Frontal cortex (tissue), 4 donors: ENCODE measurements around the gene SUSD3. TPM values are rescaled to one million over a fixed set of nuclear protein-coding genes. Genes with fewer than 3 reads are reported as not detected.
"Not testable (repeated sequence)": the region's sequence is repeated elsewhere in the genome, so short reads cannot be mapped to it uniquely, and the experiment has no call there.

Experiments
- DNase-seq, 2 donors: peaks; one replicate each; pipeline ENCODE4 v3.0.0; 2012; ENCODE audit warnings: low spot score in 2 of 2
- FAIRE-seq: peaks from 2 replicates; lab custom pipeline; 2012; peaks lifted over from hg19 to GRCh38; lab: Jason Lieb, UNC
- total RNA-seq: library from RNA; depleted of rRNA; stranded (reverse); fragments of >200 nt; gene quantifications from one replicate; pipeline ENCODE4 v1.2.3, GENCODE V29; 2014
- donor health status: control.
- donor health status: control.
- donor health status: control.

The SUSD3 gene
- total RNA-seq, 1 donor from 2014 or later = 0.41 TPM

DNA sequence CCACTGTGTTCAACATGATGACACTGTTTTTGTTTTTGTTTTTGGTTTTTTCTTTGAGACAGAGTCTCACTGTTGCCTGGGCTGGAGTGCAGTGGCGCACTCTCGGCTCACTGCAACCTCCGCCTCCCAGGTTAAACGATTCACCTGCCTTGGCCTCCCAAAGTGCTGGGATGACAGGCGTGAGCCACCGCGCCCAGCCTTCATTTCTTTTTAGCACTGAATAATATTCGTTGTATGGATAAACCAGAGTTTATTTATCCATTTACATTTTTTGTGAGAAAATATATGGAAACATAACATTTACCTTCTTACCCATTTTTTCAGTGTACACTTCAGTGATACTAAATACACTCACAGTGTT, 41.8 kb downstream of the SUSD3 start:
- FAIRE-seq = no peak
- no peak for DNase-seq

DNA sequence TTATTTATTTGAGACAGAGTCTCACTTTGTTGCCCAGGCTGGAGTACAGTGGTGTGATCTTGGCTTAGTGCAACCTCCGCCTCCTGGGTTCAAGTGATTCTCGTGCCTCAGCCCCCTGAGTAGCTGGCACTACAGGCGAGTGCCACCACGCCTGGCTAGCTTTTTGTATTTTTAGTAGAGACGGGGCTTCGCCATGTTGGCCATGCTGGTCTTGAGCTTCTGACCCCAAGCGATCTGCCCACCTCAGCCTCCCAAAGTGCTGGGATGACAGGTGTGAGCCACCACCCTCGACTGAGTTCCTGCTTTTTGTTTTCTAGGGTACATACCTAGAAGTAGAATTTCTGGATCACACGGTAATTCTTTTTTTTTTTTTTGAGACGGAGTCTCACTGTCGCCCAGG, 42.6 kb downstream of the SUSD3 start:
- FAIRE-seq, DNase-seq: not testable (repeated sequence)

DNA sequence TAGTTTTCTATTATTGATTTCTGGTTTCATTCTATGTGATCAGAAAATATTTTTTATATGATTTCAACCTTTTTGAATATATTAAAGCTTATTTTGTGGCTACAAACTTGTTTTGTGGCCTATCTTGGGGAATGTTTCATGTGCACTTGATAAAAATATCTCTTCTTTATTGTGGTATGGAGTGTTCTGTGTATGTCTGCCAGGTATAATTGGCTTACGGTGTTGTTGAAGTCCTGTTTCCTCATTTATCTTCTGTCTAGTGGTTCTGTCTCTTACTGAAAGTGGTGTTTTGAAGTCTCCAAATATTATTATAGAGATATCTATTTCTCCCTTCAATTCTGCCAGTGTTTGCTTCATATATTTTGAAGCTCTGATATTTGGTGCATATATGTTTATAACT, 47.1 kb downstream of the SUSD3 start:
- DNase-seq (no peak), FAIRE-seq (no peak)

DNA sequence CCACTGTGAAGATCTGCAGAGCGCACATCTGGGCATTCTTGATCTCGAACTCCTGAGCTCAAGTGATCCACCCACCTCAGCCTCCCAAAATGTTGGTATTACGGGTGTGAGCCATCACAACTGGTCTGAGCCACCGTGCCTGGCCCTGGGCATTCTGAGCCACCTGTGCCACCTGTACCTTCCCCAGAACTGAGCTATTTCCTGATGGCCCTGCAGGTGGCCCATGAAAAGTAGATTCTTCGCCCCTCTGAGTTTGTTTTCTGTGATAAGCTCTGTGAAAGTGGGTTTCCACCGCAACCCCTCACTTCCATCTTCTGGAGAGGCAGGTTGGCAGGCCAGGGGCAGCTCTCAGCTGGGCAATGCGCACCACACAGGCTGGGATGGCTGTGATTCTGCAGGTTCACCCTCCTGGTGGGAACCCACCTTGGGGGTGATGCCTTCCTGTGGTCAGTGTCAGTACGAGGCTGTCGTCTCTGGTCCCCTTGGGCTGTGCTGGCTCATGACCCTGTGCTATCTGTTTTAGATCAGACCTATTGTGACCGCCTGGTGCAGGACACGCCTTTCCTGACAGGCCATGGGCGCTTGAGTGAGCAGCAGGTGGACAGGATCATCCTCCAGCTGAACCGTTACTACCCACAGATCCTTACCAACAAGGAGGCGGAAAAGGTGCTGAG, 48.8 kb downstream of the SUSD3 start:
- FAIRE-seq = no peak

DNA sequence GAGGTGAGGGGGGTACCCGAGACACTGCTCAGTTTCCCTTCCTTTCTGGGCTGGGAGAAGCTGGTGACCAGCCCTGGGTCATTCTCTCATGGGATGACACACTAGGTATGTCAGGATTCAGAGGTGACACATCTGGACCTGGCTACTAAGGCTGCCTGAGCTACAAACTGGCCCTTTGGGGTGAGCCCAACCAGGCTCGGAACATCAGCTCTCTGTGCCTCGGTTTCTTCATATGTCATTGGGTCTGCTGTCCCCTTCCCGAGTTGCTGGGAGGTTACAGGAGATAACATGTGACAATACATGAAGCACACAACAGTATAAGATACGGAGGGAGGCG, 49.3 kb downstream of the SUSD3 start:
- DNase-seq (no peak), FAIRE-seq (no peak)

More for the DNA sequence above, 48.8 kb downstream of the SUSD3 start:
- no peak for DNase-seq

DNA sequence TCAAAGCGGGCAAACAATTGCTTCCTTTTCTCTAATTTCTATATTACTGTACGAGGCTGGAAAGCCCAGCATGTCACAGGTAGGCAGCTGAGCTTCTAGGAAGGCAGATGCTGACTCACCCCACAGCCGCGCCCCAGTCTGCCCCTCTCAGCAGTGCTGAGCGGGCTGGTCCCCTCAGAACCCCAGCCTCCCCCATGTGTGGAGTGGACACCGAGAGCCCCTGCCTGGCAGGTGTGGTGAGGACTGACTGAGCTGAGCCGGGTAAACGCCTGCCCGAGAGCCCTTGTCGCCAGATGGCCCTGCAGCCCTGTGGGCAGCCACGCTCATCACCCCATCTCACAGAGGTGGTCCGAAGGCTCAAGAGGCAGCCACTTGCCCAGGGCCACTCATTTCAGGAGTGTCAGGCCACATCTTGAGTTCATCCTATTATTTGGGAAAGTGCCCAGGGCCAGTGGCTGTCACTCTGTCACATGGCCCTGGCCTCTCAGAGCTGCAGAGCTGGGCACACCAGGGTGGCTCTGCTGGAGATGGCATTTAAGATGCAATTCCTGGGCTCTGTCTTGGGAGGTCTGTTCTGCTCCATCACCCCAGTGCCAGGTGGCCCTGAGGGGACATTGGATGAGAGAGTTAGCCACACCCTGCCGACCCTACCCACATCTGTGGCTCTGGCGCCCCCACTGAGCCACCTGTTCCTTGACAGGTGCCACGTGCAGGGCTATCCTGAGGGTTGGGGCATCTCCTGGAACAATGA, 50.0 kb downstream of the SUSD3 start:
- DNase-seq = no peak

DNA sequence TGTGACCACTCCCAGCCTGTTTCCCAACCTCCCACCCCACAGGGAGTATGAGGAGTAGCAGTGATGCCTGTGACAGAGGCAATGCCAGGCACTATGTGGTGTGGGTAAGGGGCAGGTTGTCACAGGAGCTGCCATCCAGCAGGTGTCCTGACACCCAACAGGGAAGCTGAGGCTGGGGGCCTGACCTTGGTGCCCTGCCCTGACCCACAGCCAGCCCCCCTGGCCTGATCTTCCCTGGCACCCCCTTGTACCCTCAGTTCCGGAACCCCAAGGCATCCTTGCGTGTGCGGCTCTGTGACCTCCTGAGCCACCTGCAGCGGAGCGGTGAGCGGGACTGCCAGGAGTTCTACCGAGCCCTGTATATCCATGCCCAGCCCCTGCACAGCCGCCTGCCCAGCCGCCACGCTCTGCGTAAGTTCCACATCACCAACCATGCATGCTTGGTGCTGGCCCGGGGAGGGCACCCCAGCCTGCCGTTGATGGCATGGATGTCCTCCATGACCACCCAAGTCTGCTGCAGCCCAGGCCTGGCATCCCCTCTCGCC, 51.9 kb downstream of the SUSD3 start:
- FAIRE-seq = no peak
- DNase-seq = no peak

More for the DNA sequence above, 50.0 kb downstream of the SUSD3 start:
- no peak for FAIRE-seq

DNA sequence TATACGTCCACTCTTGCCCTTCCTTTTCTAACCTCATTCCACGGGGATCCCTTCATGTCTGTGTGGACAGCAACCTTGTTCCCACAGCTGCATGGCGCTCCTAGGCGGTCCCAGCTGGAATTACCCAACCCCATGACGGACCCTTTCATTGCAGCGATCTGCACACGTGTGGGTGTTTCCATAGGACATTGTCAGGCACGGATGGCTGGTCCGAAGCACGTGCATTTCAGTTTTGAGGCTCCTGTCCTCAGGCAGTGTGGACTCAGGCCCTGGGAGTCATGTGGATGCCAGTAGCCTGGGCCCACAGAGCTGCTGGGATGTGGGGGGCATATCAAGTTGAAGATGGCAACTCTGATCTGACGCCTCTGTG, 52.5 kb downstream of the SUSD3 start:
- FAIRE-seq (no peak), DNase-seq (no peak)

DNA sequence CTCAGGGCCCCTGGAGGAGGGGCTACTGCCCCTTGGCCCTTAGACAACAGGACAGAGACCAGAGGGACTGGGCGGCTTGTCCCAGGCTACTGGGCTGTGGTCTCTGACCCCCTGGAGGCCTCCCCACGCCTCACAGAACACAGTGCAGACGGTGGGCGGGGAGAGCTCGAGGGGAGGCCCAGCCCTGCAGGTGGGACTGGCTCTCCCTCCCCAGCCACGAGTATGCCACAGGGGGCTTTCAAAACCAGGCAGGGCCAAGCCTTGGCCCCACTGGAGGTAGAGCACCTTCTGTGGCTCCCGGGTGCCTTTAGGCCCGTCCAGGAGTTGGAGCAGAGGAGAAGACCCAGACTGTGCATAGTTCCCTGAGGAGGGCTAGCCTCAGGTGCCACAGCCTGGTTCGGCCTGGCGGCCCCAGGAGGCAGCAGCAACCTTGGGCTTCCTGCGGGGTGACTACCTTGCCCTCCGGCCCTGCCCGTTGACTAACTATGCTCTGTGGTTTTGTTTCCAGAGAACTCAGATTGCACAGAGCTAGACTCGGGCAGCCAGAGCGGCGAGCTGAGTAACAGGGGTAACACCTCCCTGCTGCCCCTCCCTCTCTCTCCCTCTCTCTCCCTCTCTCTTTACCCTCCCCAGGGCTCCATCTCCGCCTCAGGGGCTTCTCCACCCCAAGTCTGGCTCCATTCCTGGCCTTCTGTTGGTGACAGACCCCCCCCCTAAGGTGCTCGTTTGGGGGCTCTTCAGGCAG, 53.0 kb downstream of the SUSD3 start:
- FAIRE-seq (no peak), DNase-seq (no peak)

DNA sequence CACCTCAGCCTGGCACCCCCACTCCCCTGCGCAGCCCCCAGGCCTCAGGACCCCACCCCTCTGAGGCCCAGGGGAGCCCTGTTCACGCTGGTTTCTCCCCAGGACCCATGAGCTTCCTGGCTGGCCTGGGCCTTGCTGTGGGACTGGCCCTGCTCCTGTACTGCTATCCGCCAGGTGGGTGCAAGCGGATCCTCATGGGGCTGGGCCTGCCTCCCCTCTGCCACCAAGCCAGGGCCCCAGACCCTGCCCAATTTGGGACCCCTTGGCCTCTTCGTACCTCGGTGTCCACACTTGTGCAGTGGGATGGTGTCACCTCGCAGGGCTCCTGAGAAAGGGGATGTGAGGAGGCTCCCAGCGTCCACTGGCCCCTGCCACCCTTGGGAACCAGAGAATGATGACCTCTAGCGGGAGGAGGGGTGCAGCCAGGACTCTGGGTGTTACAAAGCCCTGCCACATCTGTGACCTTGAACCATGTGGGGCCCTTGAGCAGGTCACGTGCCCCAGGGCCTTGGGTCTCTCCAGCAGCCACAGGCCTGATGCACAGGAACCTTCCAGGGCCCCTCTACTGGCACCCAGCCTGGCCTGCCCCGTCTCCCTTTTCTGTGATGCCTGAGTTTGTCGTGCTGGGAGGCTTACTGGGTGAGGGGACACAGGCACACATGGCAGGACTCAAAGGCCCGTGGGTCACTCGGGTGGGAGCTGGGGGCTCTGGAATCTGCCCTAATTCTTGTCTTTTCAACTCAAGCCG, 53.8 kb downstream of the SUSD3 start:
- DNase-seq (no peak), FAIRE-seq (no peak)

DNA sequence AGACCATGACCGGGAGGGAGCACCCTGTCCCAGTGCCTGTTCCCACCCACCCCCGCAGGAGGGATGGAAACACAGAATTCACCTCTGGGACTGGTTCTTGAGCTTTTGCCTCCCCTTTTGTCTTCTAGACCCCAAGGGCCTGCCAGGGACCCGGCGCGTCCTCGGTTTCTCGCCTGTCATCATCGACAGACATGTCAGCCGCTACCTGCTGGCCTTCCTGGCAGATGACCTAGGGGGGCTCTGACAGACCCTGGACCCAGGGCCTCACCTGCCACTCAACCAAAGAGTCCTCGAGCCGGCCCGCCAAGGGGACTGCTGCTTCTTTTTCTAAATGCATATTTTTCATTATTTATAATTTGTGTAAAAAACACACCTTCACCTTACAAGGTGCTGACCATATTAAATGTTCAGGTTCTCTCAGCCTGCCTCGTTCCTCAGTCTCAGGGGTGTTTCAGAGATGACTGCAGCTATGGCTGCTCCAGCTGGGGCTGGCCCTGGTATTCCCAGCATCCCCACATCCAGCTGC, 54.4 kb downstream of the SUSD3 start:
- FAIRE-seq (no peak), DNase-seq (no peak)

DNA sequence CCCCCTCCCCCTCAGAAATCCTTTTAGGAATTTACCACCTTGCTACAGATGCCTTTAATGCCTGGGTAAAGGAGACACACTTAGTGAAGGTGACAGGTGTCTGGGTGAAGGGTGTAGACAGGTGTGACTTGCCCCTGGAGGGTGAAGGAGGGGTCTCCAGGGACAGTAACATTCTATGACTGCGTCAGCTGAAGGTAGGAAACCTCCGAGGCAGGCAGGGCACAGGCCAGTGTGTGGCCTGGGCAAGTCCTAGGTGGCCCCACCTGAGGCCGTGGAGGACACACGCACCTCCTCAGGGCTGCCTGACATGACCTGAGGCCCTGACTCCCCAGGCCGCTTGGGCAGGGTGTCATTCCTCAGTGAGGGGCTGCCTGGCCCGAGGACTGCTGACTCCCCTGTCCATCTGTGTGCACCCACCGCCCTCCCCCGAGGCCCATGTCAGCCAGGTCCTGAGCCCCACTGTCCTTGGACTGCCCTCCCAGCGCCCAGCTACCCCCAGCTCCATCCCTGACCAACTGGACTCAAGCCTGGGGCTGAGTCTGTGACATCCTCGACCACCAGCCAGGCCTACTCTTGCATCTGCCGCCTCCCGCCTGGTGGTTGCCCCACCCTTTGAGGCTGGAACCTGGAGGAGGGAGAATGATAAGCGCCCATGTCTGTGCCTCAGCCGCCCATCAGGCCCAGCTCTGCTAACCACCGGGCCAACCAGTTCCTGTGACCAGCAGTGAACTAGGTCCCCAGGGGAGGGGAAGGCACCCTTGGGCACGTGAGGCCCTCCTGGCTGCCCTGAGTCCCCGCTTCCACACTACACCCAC, 55.9 kb downstream of the SUSD3 start:
- FAIRE-seq (no peak), DNase-seq (no peak)

DNA sequence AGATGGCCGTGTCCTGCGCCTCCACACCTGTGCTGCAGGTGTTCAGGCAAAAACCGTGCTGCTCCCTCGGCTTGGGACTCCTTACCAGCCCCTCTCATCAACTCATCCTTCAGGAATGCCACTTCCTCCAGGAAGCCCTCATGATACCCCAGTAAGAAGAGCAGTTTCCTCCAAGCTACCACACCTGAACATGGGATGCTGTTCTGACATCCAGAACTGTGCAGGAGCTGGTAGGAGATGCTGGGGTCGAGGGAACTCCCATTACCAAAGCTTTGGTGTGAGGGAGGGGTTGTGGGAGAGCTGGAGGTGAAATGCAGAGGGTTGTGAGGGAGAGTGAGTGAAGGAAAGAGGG, 56.5 kb downstream of the SUSD3 start:
- no peak for FAIRE-seq
- DNase-seq = no peak

DNA sequence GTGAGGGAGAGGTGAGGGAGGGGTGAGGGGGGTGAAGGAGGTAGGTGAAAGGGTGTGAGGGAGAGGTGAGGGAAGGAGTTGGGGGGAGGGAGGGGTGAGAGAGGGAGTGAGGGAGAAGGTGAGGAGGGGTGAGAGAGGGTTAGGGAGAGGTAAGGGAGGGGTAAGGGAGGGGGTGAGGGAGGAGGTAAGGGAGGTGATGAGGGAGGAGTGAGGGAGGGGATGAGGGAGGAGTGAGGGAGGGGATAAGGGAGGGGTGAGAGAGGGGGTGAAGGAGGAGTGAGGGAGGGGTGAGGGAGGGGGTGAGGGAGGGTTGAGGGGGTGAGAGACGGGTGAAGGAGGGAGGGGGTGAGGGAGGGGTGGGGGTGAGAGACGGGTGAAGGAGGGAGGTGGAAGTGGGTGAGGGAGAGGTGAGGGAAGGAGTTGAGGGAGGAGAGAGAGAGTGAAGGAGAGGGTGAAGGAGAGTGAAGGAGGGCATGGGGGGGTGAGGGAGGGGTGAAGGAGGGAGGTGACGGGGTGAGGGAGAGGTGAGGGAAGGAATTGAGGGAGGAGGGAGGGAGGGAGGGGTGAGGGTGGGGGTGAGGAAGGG, 57.1 kb downstream of the SUSD3 start:
- FAIRE-seq (no peak), DNase-seq (no peak)

DNA sequence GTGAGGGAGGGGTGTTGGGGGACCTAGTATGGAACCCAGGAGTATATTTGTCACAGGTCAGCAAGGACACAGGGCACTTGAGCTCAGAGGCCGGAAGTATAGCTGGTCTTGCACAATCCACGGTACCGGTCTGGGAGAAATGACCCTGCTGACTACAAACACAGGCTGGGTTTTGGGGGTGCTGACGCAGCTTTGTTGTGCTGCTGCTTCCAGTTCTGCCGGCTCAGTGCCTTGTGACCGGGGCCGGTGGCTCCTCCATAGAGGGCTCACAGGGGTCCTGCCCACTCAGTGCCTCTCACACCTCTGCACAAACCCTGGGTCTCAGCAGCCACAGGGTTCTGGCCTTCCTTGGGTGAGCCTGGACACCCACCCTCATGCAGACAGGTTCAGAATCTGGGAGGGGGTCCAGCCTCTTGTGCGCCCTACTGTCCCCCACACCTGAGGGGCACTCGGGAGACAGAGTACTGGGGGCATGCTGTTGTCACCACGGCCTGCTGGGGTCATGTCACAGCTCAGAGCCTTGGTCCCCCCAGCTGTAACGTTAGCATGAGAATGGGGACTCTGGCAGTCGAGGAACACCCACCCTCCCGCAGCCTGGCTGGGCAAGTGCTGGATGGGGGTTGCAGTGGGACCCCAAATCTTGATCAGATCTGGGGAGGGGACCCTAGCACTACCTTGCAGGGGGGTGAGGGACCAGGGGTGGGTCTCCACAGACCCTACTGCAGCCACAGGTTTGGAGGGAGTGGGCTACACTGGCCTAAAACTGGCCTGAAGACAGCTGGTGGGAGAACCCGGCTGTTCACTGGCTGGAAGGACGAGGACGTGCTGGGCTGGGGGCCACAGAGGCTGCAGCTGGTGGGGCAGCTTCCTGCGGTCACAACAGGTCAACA, 57.8 kb downstream of the SUSD3 start:
- DNase-seq (no peak), FAIRE-seq (no peak)

DNA sequence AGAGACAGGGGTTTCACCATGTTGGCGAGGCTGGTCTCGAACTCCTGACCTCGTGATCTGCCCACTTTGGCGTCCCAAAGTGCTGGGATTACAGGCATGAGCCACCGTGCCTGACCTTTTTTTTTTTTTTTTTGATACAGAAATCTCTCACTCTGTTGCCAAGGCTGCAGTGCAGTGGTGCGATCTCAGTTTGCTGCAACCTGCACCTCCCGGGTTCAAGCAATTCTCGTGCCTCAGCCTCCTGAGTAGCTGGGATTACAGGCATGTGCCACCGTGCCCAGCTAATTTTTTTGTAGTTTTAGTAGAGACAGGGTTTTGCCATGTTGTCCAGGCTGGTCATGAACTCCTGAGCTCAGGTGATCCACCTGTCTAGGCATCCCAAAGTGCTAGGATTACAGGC, 59.0 kb downstream of the SUSD3 start:
- not testable (repeated sequence) for FAIRE-seq, DNase-seq

DNA sequence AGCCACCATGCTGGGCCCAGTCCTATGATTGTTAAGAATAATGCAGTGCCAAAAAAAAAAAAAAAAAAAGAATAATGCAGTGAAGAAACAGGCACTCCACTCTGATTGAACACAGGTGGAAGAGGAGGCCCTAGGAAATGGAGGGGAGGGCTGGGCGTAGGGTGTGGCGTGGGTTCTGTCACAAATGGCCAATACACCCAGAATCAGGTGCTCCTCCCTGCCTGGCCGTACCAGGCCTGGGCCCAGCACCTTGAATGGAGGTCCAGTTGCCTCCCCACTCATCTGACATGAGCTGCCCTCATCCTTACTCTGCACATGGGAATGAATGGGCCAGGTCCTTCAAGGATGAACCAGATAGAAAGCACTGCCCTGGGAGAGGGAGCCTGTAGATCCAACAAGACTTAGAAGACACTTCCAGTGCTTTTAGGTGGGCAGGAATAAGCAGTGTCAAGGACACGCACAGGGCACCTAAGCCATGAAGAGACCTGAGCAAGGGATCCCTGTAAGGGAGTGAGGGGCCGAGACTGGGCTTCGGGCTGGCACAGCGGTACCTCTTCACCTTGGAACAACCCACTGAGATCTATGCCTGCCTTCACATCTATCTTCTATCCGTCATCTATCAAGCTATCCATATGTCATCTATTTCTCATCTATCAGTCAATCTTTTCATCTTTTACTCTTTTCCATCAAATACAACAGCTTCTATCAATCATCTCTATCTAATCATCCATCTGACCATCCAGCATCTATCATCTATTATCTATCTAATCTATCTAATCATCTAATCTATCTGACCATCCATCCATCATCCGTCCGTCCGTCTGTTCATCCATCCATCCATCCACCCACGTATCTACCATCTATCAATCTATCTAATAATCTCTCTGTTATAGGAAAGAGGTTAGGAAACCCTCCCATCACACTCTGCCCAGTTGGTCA, 59.7 kb downstream of the SUSD3 start:
- no peak for FAIRE-seq
- no peak for DNase-seq
